ENCODE data around the gene DTNBP1. TPM values are rescaled to one million over a fixed set of nuclear protein-coding genes. Genes with fewer than 3 reads are reported as not detected.

The DTNBP1 gene
- total RNA-seq, 3 donors from 2014 or later: 14.6 to 22.0 (median 19.5) TPM

DNA sequence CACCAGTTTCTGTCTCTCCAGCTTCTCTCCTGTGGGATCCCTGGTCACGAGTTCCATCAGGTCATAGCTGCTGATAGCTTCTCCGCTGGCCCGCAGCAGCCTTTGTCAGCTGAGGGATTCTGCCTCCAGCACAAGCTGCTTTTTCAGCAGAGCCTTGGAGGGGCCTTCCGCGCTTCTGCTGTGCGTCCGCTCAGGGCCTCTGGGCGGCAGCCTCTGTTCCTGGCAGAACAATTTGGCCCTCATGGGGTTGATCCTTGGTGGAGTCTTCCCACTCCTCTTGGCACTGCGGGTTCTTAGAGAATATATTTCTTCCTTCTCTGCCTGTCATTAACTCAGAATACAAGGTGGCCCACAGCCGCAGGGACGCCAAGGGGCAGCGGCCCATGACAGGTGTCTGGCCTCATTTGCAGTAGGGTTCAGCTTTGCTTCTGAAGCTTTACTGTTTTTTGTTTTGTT is 158.8 kb downstream of the DTNBP1 start:
- no peaks in the 10 kb centered on the region for H3K27me3 ChIP-seq
- peak; percentile 32 to 43 for DNase-seq (ENCODE audit: low spot score in 2 of 2)
- peak overlapping the region; percentile 33 to 60 (median 39) for H3K4me3 ChIP-seq
- peaks cover 3 to 16% of the 10 kb centered on the region in 2 donors for H3K4me1 ChIP-seq
- TF ChIP-seq POLR2AphosphoS5 (IDR thresholded peaks at IDR 0.05): peak in 1 of 3 donors; percentile 18
- TF ChIP-seq POLR2A (IDR thresholded peaks at IDR 0.05): no peak
- H3K9me3 ChIP-seq: no peaks in the 10 kb centered on the region
- intact Hi-C loops (cut with DNase I; ENCODE audit: low total_unique reads): no loop called here
- H3K27ac ChIP-seq: peak overlapping the region; percentile 62 to 79
- H3K36me3 ChIP-seq: no peaks in the 10 kb centered on the region

DNA sequence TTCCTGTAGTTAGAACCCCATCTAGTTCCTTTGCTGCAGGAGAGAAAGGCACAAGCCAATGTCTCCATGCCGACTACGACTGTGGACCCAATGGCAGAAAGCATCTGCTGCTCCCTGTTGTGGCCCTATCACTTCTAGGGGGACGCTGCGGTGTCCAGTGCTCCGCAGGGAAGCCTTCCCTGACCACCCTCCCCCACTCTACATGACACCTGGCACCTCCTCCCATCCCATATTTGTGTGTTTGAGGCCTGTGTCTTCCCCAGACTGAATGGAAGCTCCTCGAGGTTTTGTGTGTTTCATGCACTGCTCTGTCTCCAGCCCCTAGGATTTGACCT is 159.5 kb downstream of the DTNBP1 start:
- no peaks in the 10 kb centered on the region for H3K9me3 ChIP-seq
- no peaks in the 10 kb centered on the region for H3K36me3 ChIP-seq
- no peak overlapping the region for H3K4me3 ChIP-seq
- TF ChIP-seq POLR2A (IDR thresholded peaks at IDR 0.05): no peak
- H3K27me3 ChIP-seq: no peaks in the 10 kb centered on the region
- H3K27ac ChIP-seq: peak overlapping the region in 1 of 2 donors; percentile 79
- DNase-seq (ENCODE audit: low spot score in 2 of 2): peak in 1 of 2 donors; percentile 17
- H3K4me1 ChIP-seq: peaks cover 3 to 16% of the 10 kb centered on the region in 2 donors
- intact Hi-C loops (cut with DNase I; ENCODE audit: low total_unique reads): no loop called here

DNA sequence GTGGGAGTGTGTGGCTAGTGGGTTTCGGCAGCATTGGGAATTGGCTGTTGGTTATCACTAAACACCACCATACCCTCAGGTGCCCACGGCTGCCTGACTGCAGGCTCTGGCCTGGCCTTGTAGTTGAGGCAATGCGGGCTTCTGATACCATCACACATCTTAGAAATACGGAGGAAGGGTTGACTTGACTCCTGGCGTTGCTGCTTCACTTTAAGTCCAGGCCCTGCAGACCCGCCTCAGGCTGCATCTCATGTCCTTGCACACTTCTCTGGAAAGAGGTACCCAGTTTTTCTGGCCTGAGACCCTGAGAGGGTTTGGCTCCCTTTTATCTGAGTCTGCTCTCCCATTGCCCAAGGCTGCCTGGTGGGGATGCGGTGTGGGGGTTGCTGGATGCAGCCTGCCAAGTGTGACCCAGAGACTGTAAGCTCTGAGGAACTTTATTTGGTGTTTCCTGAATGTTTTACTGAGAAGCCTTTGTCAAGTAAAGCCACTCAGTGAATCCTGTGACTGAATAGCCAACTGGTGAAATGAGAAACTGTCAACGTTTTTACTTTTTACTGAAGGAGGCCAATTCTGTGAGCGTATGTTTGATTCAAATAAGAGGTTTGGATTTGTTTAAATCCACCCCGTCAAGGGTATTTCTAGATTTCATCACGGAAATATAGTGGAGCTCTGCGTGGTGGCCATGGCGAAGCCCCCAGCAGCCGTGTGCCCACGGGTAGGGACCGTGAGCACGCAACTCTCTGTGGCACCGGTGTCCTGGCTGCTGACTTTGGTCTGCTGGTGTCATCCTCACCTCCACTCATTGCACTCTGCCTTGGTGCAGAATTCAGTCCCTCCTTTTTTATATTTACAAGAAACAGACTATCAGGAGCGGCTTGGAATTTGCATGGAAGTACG is 160.1 kb downstream of the DTNBP1 start:
- TF ChIP-seq, protein P1, sequence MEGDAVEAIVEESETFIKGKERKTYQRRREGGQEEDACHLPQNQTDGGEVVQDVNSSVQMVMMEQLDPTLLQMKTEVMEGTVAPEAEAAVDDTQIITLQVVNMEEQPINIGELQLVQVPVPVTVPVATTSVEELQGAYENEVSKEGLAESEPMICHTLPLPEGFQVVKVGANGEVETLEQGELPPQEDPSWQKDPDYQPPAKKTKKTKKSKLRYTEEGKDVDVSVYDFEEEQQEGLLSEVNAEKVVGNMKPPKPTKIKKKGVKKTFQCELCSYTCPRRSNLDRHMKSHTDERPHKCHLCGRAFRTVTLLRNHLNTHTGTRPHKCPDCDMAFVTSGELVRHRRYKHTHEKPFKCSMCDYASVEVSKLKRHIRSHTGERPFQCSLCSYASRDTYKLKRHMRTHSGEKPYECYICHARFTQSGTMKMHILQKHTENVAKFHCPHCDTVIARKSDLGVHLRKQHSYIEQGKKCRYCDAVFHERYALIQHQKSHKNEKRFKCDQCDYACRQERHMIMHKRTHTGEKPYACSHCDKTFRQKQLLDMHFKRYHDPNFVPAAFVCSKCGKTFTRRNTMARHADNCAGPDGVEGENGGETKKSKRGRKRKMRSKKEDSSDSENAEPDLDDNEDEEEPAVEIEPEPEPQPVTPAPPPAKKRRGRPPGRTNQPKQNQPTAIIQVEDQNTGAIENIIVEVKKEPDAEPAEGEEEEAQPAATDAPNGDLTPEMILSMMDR (IDR thresholded peaks at IDR 0.05): no peak
- TF ChIP-seq POLR2A (IDR thresholded peaks at IDR 0.05) (no peak), POLR2AphosphoS5 (IDR thresholded peaks at IDR 0.05) (no peak)

DNA sequence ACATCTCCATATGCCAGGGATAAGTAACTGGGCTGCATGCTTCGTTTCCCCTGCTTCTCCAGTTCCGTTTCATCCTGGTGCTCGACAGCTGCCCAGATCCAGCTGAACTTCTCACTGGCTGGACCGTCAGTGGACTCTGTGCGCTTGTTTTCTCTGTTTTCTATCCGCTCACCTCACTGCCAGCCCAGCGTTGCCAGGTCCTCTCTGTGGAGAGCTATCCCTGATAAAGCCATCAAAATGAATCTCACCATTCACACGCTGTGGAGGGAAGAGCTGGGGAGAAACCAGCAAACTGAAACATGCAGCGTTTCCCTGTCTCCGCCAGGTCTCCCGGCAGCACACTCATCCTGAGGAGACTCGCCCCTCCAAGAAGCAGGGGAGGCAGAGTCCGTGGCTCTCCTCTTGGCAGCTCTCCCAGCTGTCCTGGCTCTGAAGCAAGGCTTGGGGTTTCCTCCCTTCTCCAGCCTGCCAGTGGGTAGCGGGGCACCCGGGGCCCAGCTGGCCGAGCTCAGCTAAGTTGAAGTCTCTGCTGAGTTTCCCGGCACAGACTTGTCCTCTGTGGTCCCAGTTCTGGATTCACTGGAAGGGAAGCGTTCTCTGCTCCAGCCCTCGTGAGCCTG is 160.9 kb downstream of the DTNBP1 start:
- DNase-seq (ENCODE audit: low spot score in 2 of 2): peak in 1 of 2 donors; percentile 50
- Histone ChIP-seq H3K27me3 (no peaks in the 10 kb centered on the region), H3K9me3 (no peaks in the 10 kb centered on the region), H3K4me1 (peaks cover 3 to 16% of the 10 kb centered on the region in 2 donors), H3K27ac (peak overlapping the region; percentile 40 to 63), H3K4me3 (no peak overlapping the region), H3K36me3 (no peaks in the 10 kb centered on the region)
- TF ChIP-seq POLR2AphosphoS5 (IDR thresholded peaks at IDR 0.05) (no peak), POLR2A (IDR thresholded peaks at IDR 0.05) (no peak)
- TF ChIP-seq, protein P1 (IDR thresholded peaks at IDR 0.05): no peak
- intact Hi-C loops (cut with DNase I; ENCODE audit: low total_unique reads): no loop called here

More for the DNA sequence above, 160.1 kb downstream of the DTNBP1 start:
- Histone ChIP-seq H3K27me3 (no peaks in the 10 kb centered on the region), H3K4me1 (peaks cover 3 to 16% of the 10 kb centered on the region in 2 donors), H3K4me3 (no peak overlapping the region), H3K36me3 (no peaks in the 10 kb centered on the region), H3K27ac (peak overlapping the region; percentile 40 to 63), H3K9me3 (no peaks in the 10 kb centered on the region)
- intact Hi-C loops (cut with DNase I; ENCODE audit: low total_unique reads): no loop called here
- DNase-seq (ENCODE audit: low spot score in 2 of 2): no peak

DNA sequence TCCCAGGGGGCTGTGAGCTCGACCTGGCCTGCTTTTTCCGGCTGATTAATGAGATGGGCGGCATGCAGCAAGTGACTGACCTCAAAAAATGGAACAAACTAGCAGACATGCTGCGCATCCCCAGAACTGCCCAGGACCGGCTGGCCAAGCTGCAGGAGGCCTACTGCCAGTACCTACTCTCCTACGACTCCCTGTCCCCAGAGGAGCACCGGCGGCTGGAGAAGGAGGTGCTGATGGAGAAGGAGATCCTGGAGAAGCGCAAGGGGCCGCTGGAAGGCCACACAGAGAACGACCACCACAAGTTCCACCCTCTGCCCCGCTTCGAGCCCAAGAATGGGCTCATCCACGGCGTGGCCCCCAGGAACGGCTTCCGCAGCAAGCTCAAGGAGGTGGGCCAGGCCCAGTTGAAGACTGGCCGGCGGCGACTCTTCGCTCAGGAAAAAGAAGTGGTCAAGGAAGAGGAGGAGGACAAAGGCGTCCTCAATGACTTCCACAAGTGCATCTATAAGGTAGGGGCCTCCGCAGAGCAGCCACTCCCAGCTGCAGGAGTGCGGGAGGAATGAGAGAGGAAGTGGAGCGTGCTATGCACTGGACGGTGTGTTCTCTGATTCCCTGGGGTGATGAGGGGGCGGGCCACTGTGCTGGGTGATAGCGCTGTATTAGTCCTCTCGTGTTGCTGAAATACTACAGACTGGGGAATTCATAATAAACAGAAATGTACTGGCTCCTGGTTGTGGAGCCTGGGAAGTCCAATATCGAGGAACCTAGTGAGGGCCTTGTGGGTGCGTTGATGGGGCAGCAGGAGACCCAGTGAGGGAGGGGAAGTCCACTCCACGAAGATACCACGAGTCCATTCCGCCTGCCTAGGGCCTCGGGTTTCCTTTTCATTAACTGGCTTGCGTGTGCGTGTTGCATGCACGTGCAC is 161.7 kb downstream of the DTNBP1 start:
- intact Hi-C loops (cut with DNase I; ENCODE audit: low total_unique reads): no loop called here
- Histone ChIP-seq H3K4me3 (no peak overlapping the region), H3K27ac (no peak overlapping the region), H3K9me3 (no peaks in the 10 kb centered on the region), H3K4me1 (peaks cover 3 to 16% of the 10 kb centered on the region in 2 donors), H3K27me3 (no peaks in the 10 kb centered on the region), H3K36me3 (no peaks in the 10 kb centered on the region)
- TF ChIP-seq POLR2AphosphoS5 (IDR thresholded peaks at IDR 0.05) (no peak), POLR2A (IDR thresholded peaks at IDR 0.05) (no peak)
- TF ChIP-seq, protein P1 (IDR thresholded peaks at IDR 0.05): no peak
- peak in 1 of 2 donors; percentile 40 for DNase-seq (ENCODE audit: low spot score in 2 of 2)

Data from breast epithelium (tissue), 4 donors.